Measurements from ENCODE around the gene CLEC4E.
"Not testable (repeated sequence)": the region's sequence is repeated elsewhere in the genome, so short reads cannot be mapped to it uniquely, and the experiment has no call there.

CLEC4E gene

GRCh38 chr12:8532045-8532444 lies 8.7 kb downstream of the CLEC4E start:
- DNase-seq = no peak

- DNase-seq = no peak
Observed at GRCh38 chr12:8527250-8528130, 13.2 kb downstream of the CLEC4E start.

- DNase-seq = no peak
Observed at GRCh38 chr12:8519171-8519570, 21.5 kb downstream of the CLEC4E start.

GRCh38 chr12:8517971-8518370 lies 22.7 kb downstream of the CLEC4E start:
- no peak for DNase-seq

GRCh38 chr12:8513256-8513655 lies 27.4 kb downstream of the CLEC4E start, which contains the start of gene CLEC4D:
CLEC4D (plus strand) TSS chr12:8513503; CDS start chr12:8513733, 230 bp downstream.
- no peak for DNase-seq

GRCh38 chr12:8508910-8509841 lies 31.5 kb downstream of the CLEC4E start:
- no peak for DNase-seq

- no peak for DNase-seq
Observed at GRCh38 chr12:8508223-8508622, 32.5 kb downstream of the CLEC4E start.

GRCh38 chr12:8507596-8507995 lies 33.1 kb downstream of the CLEC4E start:
- no peak for DNase-seq

GRCh38 chr12:8504351-8504750 lies 36.4 kb downstream of the CLEC4E start:
- no peak for DNase-seq

GRCh38 chr12:8501720-8502119 lies 39.0 kb downstream of the CLEC4E start:
- no peak for DNase-seq

GRCh38 chr12:8499616-8500015 lies 41.1 kb downstream of the CLEC4E start:
- no peak for DNase-seq

- not testable (repeated sequence) for DNase-seq
Observed at GRCh38 chr12:8496074-8496473, 44.6 kb downstream of the CLEC4E start.

GRCh38 chr12:8495671-8496070 lies 45.0 kb downstream of the CLEC4E start:
- not testable (repeated sequence) for DNase-seq

GRCh38 chr12:8493084-8493483 lies 47.6 kb downstream of the CLEC4E start:
- DNase-seq = no peak

- DNase-seq = no peak
Observed at GRCh38 chr12:8491646-8492530, 48.8 kb downstream of the CLEC4E start.

Data from retina (tissue), 1 donor.